B cell (primary cell): Measurements from ENCODE around the gene MAP3K14. TPM values are rescaled to one million over a fixed set of nuclear protein-coding genes. Genes with fewer than 3 reads are reported as not detected.

Experiments used
- ATAC-seq: fragments of 200-7000 bp; cut with Tn5 transposase; one replicate; pipeline ENCODE4 v1.10.0; 2021; ENCODE audit warnings: low read depth, mild to moderate bottlenecking, moderate number of reproducible peaks, moderate library complexity
- CTCF ChIA-PET: fragments of 350-600 bp; sonication (Branson Sonifier 250); formaldehyde crosslinking; loops from one replicate; lab custom pipeline; 2021; ENCODE audit warnings: antibody characterized with exemption, inconsistent platforms; lab: Charles Lee
- POLR2A ChIA-PET: fragments of 350-600 bp; sonication (Branson Sonifier 250); formaldehyde crosslinking; loops from one replicate; lab custom pipeline; 2021; ENCODE audit warnings: antibody characterized with exemption; lab: Charles Lee
- DNase-seq: peaks from one replicate; pipeline ENCODE4 v3.0.0; 2013
- H2AFZ ChIP-seq: 2 replicates; pipeline ENCODE4 v1.6.1; 2012; ENCODE audit warnings: mild to moderate bottlenecking, low read depth, low read length; ENCODE audit not compliant: insufficient read depth, poor library complexity, severe bottlenecking
- H3K27ac ChIP-seq, 2 donors: 1 replicate in 1 of 2; 2 replicates in 1 of 2; pipeline ENCODE4 v1.5.1; 2012 to 2013; ENCODE audit warnings: low read length in 2 of 2, mild to moderate bottlenecking in 2 of 2, moderate library complexity in 1 of 2
- H3K27me3 ChIP-seq, 4 experiments: fragments of 200-600 bp in 1 of 4; sonication (generic) in 1 of 4; replicated peaks in 1 of 4; 1 replicate in 2 of 4; 2 replicates in 2 of 4; pipeline versions ENCODE4 v1.6.1 to v1.7.0; 2013 to 2016; ENCODE audit warnings: low read length in 3 of 4, mild to moderate bottlenecking in 2 of 4, mixed read lengths in 1 of 4, moderate library complexity in 1 of 4; ENCODE audit not compliant: insufficient read depth in 4 of 4, control insufficient read depth in 3 of 4; ENCODE audit errors: control extremely low read depth in 1 of 4
- H3K36me3 ChIP-seq, 2 experiments: replicated peaks in 1 of 2; 1 replicate in 1 of 2; 2 replicates in 1 of 2; pipeline versions ENCODE4 v1.6.1 to v1.7.1; 2013; ENCODE audit warnings: low read length in 1 of 2; ENCODE audit not compliant: insufficient read depth in 2 of 2, control insufficient read depth in 1 of 2; ENCODE audit errors: control extremely low read depth in 1 of 2, extremely low read depth in 1 of 2
- H3K4me1 ChIP-seq, 2 donors: fragments of 200-600 bp in 1 of 2; sonication (generic) in 1 of 2; 1 replicate in 1 of 2; 2 replicates in 1 of 2; pipeline versions ENCODE4 v1.5.1 to v1.6.1; 2013 to 2017; ENCODE audit warnings: low read length in 2 of 2; ENCODE audit not compliant: control insufficient read depth in 2 of 2, insufficient read depth in 2 of 2
- H3K4me2 ChIP-seq: replicated peaks from 2 replicates; pipeline ENCODE3; 2012; ENCODE audit warnings: mild to moderate bottlenecking, low read depth, low read length; ENCODE audit not compliant: poor library complexity, severe bottlenecking
- H3K4me3 ChIP-seq, 5 experiments: fragments of 200-600 bp in 1 of 5; sonication (generic) in 1 of 5; 1 replicate in 3 of 5; 2 replicates in 2 of 5; pipeline versions ENCODE4 v1.5.1 to v1.7.0; 2011 to 2016; ENCODE audit warnings: low read length in 4 of 5, mild to moderate bottlenecking in 4 of 5, low read depth in 2 of 5, control low read depth in 1 of 5, moderate library complexity in 1 of 5; ENCODE audit not compliant: insufficient read depth in 1 of 5; ENCODE audit errors: control extremely low read depth in 1 of 5, extremely low read depth in 1 of 5
- H3K79me2 ChIP-seq: fragments of 200-600 bp; sonication (generic); one replicate; pipeline ENCODE4 v1.6.0; 2016; ENCODE audit warnings: low read length; ENCODE audit not compliant: control insufficient read depth, insufficient read depth
- H3K9ac ChIP-seq: fragments of 200-600 bp; sonication (generic); 2 replicates; pipeline ENCODE4 v1.6.1; 2017; ENCODE audit warnings: mild to moderate bottlenecking, low read length, moderate library complexity
- H3K9me3 ChIP-seq, 3 donors: one replicate each; pipeline versions ENCODE4 v1.6.1 to v1.7.1; 2013; ENCODE audit warnings: low read length in 2 of 3; ENCODE audit not compliant: control insufficient read depth in 2 of 3, insufficient read depth in 1 of 3; ENCODE audit errors: control extremely low read depth in 1 of 3
- H4K20me1 ChIP-seq: 2 replicates; pipeline ENCODE4 v1.6.0; 2012; ENCODE audit warnings: mild to moderate bottlenecking, low read length; ENCODE audit not compliant: insufficient read depth, control insufficient read depth, poor library complexity, severe bottlenecking
- H3K27ac Mint-ChIP-seq: one replicate; pipeline ENCODE4 v1.8.0; 2021; ENCODE audit warnings: mixed read lengths
- H3K27me3 Mint-ChIP-seq: one replicate; pipeline ENCODE4 v1.8.0; 2021; ENCODE audit warnings: mixed read lengths
- H3K4me1 Mint-ChIP-seq: one replicate; pipeline ENCODE4 v1.8.0; 2021; ENCODE audit warnings: mixed read lengths
- H3K4me3 Mint-ChIP-seq: one replicate; pipeline ENCODE4 v1.8.0; 2021; ENCODE audit warnings: mixed read lengths
- H3K9me3 Mint-ChIP-seq: one replicate; pipeline ENCODE4 v1.8.0; 2022; ENCODE audit warnings: mixed read lengths; ENCODE audit not compliant: insufficient read depth
- EZH2 ChIP-seq: IDR thresholded peaks from 2 replicates; pipeline ENCODE4 v1.6.1; 2012; ENCODE audit warnings: borderline replicate concordance, low read depth, mild to moderate bottlenecking, moderate library complexity, low read length; ENCODE audit not compliant: insufficient read depth, poor library complexity, severe bottlenecking
- WGBS: methylation state at CpG from one replicate; pipeline ENCODE4 v1.1.5; 2013; ENCODE audit warnings: missing lambda C conversion rate; ENCODE audit not compliant: insufficient coverage; 5-methylcytosine and 5-hydroxymethylcytosine counted together
- intact Hi-C: fragments of 100-400 bp; cut with micrococcal nuclease; formaldehyde crosslinking; loops from one replicate; pipeline ENCODE4 v1.10.0; 2022
- polyA plus RNA-seq: library from polyadenylated mRNA; depleted of rRNA; stranded (reverse); fragments of >200 nt; gene quantifications from 2 replicates; pipeline ENCODE4 v1.2.3, GENCODE V29; 2012
- total RNA-seq, 2 donors: library from RNA; stranded (reverse); fragments of 120-200 nt in 1 of 2; gene quantifications; 1 replicate in 1 of 2; 2 replicates in 1 of 2; pipeline versions ENCODE4 v1.2.3 to v1.2.4, GENCODE V29; 2013 to 2022
- TF ChIP-seq, protein P1 (sequence below): fragments of 200-600 bp; IDR thresholded peaks from one replicate; pipeline ENCODE4 v1.8.0; 2022; ENCODE audit warnings: antibody characterized with exemption, mild to moderate bottlenecking

MAP3K14 gene
- total and polyA plus RNA-seq, 2 donors (not counting 1 experiment from before 2014, with no cell fraction given), result 66.1 to 84.1 TPM

GRCh38 chr17:45232514-45233422 lies 84.1 kb downstream of the MAP3K14 start:
- intact Hi-C loops, result no loop called here
- Histone ChIP-seq H3K79me2 (peaks cover 73% of the 10 kb centered on the region), H3K9me3 (no peaks in the 10 kb centered on the region), H3K4me1 (peaks cover 47 to 74% of the 10 kb centered on the region in 2 donors), H4K20me1 (peaks cover 63% of the 10 kb centered on the region), H2AFZ (no peak overlapping the region), H3K27ac (peak overlapping the region in 1 of 2 donors; percentile 100), H3K36me3 (peaks cover 3 to 70% of the 10 kb centered on the region in 2 experiments), H3K4me2 (no peak overlapping the region), H3K27me3 (no peaks in the 10 kb centered on the region), H3K9ac (no peak overlapping the region), H3K4me3 (no peak overlapping the region)
- H3K27ac Mint-ChIP-seq, result peak overlapping the region; percentile 99
- POLR2A ChIA-PET, result interaction anchor here (9.9 kb wide), 1 partner anchor 12 kb away, joined by 149 read pairs; the partner anchor contains the start of gene FMNL1
- no peak for ATAC-seq
- CTCF ChIA-PET, result interaction anchor here (0.8 to 24.6 kb wide), 8 partner anchors 12 to 153 kb away, joined by 3 to 737 read pairs (median 6); partner anchors contain the start of genes FMNL1, HEXIM1 and HEXIM2
- WGBS, result 87% methylated on average over 9 of the region's 9 CpGs
- TF ChIP-seq, protein P1, sequence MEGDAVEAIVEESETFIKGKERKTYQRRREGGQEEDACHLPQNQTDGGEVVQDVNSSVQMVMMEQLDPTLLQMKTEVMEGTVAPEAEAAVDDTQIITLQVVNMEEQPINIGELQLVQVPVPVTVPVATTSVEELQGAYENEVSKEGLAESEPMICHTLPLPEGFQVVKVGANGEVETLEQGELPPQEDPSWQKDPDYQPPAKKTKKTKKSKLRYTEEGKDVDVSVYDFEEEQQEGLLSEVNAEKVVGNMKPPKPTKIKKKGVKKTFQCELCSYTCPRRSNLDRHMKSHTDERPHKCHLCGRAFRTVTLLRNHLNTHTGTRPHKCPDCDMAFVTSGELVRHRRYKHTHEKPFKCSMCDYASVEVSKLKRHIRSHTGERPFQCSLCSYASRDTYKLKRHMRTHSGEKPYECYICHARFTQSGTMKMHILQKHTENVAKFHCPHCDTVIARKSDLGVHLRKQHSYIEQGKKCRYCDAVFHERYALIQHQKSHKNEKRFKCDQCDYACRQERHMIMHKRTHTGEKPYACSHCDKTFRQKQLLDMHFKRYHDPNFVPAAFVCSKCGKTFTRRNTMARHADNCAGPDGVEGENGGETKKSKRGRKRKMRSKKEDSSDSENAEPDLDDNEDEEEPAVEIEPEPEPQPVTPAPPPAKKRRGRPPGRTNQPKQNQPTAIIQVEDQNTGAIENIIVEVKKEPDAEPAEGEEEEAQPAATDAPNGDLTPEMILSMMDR, result no peak
- no peak for TF ChIP-seq EZH2
- H3K27me3 Mint-ChIP-seq, result no peaks in the 10 kb centered on the region
- peak overlapping the region; percentile 60 for H3K4me3 Mint-ChIP-seq
- H3K9me3 Mint-ChIP-seq, result no peaks in the 10 kb centered on the region
- H3K4me1 Mint-ChIP-seq, result peaks cover 76% of the 10 kb centered on the region
- peak; percentile 13 for DNase-seq
